OCI-LY7 (cell line): Measurements from ENCODE around the gene FMNL1. TPM values are rescaled to one million over a fixed set of nuclear protein-coding genes. Genes with fewer than 3 reads are reported as not detected.

Source experiments
- BruUV-seq: library from RNA; stranded (reverse); fragments of 400-500 nt; replicated peaks from 2 replicates; lab custom pipeline; 2021; lab: Mats Ljungman, UMichigan
- CTCF ChIA-PET: fragments of 300-600 bp; sonication (Branson Sonifier 250); formaldehyde crosslinking; loops from one replicate; lab custom pipeline; 2022; ENCODE audit warnings: antibody characterized with exemption; ENCODE audit not compliant: unreplicated experiment; lab: Charles Lee
- POLR2A ChIA-PET: fragments of 300-600 bp; sonication (Branson Sonifier 250); formaldehyde crosslinking; loops from one replicate; lab custom pipeline; 2022; ENCODE audit warnings: antibody characterized with exemption; lab: Charles Lee
- DNase-seq: peaks from one replicate; pipeline ENCODE4 v3.0.0-alpha.2; 2015; ENCODE audit warnings: low spot score
- H2AFZ ChIP-seq: fragments of 200-600 bp; sonication (generic), shearing (Covaris generic); 2 replicates; pipeline ENCODE4 v1.6.1; 2014; ENCODE audit warnings: mild to moderate bottlenecking, antibody characterized with exemption, low read length, moderate library complexity
- H3K27ac ChIP-seq: fragments of 200-600 bp; sonication (generic); 2 replicates; pipeline ENCODE4 v1.5.1; 2014; ENCODE audit warnings: mixed run types, low read depth, mild to moderate bottlenecking, moderate library complexity, low read length, inconsistent platforms; ENCODE audit not compliant: poor library complexity, severe bottlenecking
- H3K36me3 ChIP-seq: fragments of 200-600 bp; sonication (generic); 2 replicates; pipeline ENCODE4 v1.6.1; 2014; ENCODE audit warnings: mild to moderate bottlenecking, antibody characterized with exemption, low read length, moderate library complexity, mixed read lengths; ENCODE audit not compliant: insufficient read depth
- H3K4me1 ChIP-seq: fragments of 200-600 bp; sonication (generic); 2 replicates; pipeline ENCODE4 v1.5.1; 2014; ENCODE audit warnings: mild to moderate bottlenecking, low read length; ENCODE audit not compliant: insufficient read depth, poor library complexity, severe bottlenecking
- H3K4me2 ChIP-seq: fragments of 200-600 bp; sonication (generic); 2 replicates; pipeline ENCODE4 v1.6.1; 2014; ENCODE audit warnings: mild to moderate bottlenecking, low read length
- H3K4me3 ChIP-seq: fragments of 200-600 bp; sonication (generic); 2 replicates; pipeline ENCODE4 v1.5.1; 2014; ENCODE audit warnings: mild to moderate bottlenecking, low read depth, low read length; ENCODE audit not compliant: poor library complexity, severe bottlenecking
- H3K79me2 ChIP-seq: fragments of 200-600 bp; sonication (generic); 2 replicates; pipeline ENCODE4 v1.6.1; 2016; ENCODE audit warnings: low read depth, mild to moderate bottlenecking, low read length, moderate library complexity, mixed read lengths; ENCODE audit not compliant: insufficient read depth
- H3K9me2 ChIP-seq: fragments of 200-600 bp; sonication (generic); 2 replicates; pipeline ENCODE4 v1.6.1; 2016; ENCODE audit warnings: mild to moderate bottlenecking, low read length, mixed read lengths; ENCODE audit not compliant: insufficient read depth
- H3K9me3 ChIP-seq: fragments of 200-600 bp; sonication (generic); 2 replicates; pipeline ENCODE4 v1.6.1; 2014; ENCODE audit warnings: mild to moderate bottlenecking, mixed run types, low read length, mixed read lengths
- H4K20me1 ChIP-seq: fragments of 200-600 bp; sonication (generic); 2 replicates; pipeline ENCODE4 v1.6.1; 2014; ENCODE audit warnings: mild to moderate bottlenecking, antibody characterized with exemption, low read length, moderate library complexity, mixed read lengths; ENCODE audit not compliant: insufficient read depth
- EZH2phosphoT487 ChIP-seq: fragments of 200-600 bp; sonication (generic); IDR thresholded peaks from 2 replicates; pipeline ENCODE4 v1.6.1; 2018; ENCODE audit warnings: low read depth, borderline replicate concordance, mild to moderate bottlenecking, mixed run types, antibody characterized with exemption, low read length, moderate library complexity, mixed read lengths
- intact Hi-C: fragments of 100-400 bp; cut with micrococcal nuclease; formaldehyde crosslinking; loops from one replicate; pipeline ENCODE4 v1.10.0; 2022; ENCODE audit not compliant: unreplicated experiment
- total RNA-seq, 2 experiments: library from RNA; depleted of rRNA in 1 of 2; stranded (reverse); fragments of >200 nt in 1 of 2; shearing (Covaris generic) in 1 of 2; gene quantifications; 2 replicates each; pipeline ENCODE4 v1.2.3, GENCODE V29; 2014 to 2022
- TF ChIP-seq, protein P1 (sequence below): fragments of 200-600 bp; sonication (generic); conservative IDR thresholded peaks from 2 replicates; pipeline ENCODE4 v1.5.1; 2014; ENCODE audit warnings: mild to moderate bottlenecking, antibody characterized with exemption, low read length, moderate library complexity, mixed read lengths

The FMNL1 gene
- total RNA-seq, 2 experiments from 2014 or later: 55.1 to 133 TPM

DNA sequence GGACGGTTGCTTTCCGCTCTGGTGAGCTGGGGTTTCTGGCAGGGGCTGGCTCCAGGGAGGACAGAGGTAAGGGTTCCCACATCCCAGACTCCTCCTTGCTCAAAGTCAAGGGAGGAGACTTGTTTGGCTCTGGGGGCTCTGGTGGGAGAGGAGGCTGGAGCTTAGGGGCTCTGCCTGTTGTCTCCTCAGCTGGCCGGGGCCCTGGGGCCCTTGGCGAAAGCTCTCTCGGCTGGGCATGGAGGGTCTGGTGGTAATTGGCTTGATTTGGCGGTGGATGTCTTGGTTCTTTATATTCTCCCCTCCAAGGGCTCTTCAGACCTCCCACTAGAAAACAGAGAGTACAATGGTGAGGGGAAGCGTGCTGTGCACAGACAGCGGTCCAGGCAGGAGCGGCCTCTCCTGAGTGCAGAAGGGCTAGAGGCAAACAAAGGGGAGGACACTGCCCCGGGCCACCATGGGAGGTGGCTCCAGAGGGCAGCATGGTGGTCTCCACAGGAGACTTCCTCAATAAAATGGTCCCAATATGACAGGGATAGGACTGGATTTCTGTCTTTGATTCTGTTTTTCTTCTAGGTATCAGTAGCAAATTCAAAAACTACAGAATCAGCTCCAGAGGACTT, 45.9 kb downstream of the FMNL1 start:
- ChIA-PET CTCF (no interaction called here), POLR2A (no interaction called here)
- Histone ChIP-seq H2AFZ (no peak overlapping the region), H3K79me2 (no peaks in the 10 kb centered on the region), H3K27ac (no peak overlapping the region), H3K4me2 (no peak overlapping the region), H4K20me1 (no peaks in the 10 kb centered on the region), H3K4me3 (no peak overlapping the region), H3K9me2 (no peaks in the 10 kb centered on the region), H3K36me3 (peaks cover 67% of the 10 kb centered on the region), H3K9me3 (no peaks in the 10 kb centered on the region), H3K4me1 (peaks cover 1% of the 10 kb centered on the region)
- no peak for TF ChIP-seq EZH2phosphoT487
- TF ChIP-seq, protein P1, sequence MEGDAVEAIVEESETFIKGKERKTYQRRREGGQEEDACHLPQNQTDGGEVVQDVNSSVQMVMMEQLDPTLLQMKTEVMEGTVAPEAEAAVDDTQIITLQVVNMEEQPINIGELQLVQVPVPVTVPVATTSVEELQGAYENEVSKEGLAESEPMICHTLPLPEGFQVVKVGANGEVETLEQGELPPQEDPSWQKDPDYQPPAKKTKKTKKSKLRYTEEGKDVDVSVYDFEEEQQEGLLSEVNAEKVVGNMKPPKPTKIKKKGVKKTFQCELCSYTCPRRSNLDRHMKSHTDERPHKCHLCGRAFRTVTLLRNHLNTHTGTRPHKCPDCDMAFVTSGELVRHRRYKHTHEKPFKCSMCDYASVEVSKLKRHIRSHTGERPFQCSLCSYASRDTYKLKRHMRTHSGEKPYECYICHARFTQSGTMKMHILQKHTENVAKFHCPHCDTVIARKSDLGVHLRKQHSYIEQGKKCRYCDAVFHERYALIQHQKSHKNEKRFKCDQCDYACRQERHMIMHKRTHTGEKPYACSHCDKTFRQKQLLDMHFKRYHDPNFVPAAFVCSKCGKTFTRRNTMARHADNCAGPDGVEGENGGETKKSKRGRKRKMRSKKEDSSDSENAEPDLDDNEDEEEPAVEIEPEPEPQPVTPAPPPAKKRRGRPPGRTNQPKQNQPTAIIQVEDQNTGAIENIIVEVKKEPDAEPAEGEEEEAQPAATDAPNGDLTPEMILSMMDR: no peak
- DNase-seq: no peak
- intact Hi-C loops: no loop called here
- no TSS peak for BruUV-seq

DNA sequence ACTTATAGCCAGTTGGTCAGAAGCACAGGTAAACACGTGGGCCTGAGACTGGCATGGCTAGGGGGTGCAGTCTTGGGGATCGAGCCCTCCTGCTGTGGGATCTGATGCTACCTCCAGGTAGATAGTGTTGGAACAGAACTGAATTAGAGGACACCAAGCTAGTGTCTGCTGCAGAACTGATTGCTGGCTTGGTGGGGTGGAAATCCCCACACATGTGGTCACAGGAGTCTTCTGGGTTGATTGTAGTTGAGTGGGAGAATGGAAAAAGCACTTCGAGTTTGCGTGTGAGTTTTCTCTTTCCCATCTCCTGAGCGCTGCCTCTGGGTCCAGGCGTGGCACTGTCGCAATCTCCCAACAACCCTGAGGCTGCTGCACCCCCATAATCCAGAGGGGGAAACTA, 48.2 kb downstream of the FMNL1 start:
- DNase-seq: no peak
- Histone ChIP-seq H3K9me3 (no peaks in the 10 kb centered on the region), H3K4me2 (no peak overlapping the region), H4K20me1 (no peaks in the 10 kb centered on the region), H3K9me2 (no peaks in the 10 kb centered on the region), H3K79me2 (no peaks in the 10 kb centered on the region), H3K4me1 (no peaks in the 10 kb centered on the region), H3K4me3 (no peak overlapping the region), H2AFZ (no peak overlapping the region), H3K27ac (no peak overlapping the region), H3K36me3 (peaks cover 64% of the 10 kb centered on the region)
- BruUV-seq: no TSS peak
- CTCF ChIA-PET: no interaction called here
- intact Hi-C loops: no loop called here
- no peak for TF ChIP-seq EZH2phosphoT487
- TF ChIP-seq, protein P1: no peak
- POLR2A ChIA-PET: no interaction called here

DNA sequence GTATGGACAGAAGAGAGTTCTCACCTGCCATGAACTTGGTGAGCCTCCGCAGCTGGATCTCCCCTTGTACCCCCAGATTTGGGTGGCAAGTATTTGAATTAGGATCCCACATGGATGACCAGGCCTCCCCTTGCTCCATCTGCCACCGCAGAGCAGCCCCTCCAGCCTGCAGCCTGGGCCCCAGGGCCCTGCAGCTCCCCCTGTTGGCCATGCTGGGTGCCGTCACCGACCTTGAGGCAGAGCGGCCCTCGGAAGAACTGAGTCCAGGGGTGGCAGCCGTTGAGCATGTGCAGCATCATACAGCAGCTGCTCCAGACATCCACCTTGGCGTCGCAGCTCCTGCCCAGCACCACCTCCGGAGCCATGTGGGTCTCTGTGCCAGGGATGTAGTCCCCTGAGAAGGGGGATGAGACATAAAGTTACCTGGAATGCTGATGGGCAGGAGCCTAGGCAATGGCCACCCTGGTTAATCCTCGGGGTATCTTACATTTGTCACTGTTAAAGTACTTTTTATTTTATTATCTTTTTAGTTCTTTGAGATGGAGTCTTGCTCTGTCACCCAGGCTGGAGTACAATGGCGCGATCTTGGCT, 49.2 kb downstream of the FMNL1 start:
- BruUV-seq: no TSS peak

More for the DNA sequence above, 49.2 kb downstream of the FMNL1 start:
- intact Hi-C loops: no loop called here
- no peaks in the 10 kb centered on the region for H3K79me2 ChIP-seq
- DNase-seq: peak; percentile 46
- POLR2A ChIA-PET: no interaction called here
- CTCF ChIA-PET: no interaction called here
- peaks cover 61% of the 10 kb centered on the region for H3K36me3 ChIP-seq
- H3K27ac ChIP-seq: no peak overlapping the region
- TF ChIP-seq EZH2phosphoT487: no peak
- TF ChIP-seq, protein P1: peak; percentile 84
- H3K4me2 ChIP-seq: no peak overlapping the region
- H3K4me1 ChIP-seq: no peaks in the 10 kb centered on the region
- H3K4me3 ChIP-seq: no peak overlapping the region
- no peaks in the 10 kb centered on the region for H3K9me3 ChIP-seq
- H2AFZ ChIP-seq: no peak overlapping the region
- H4K20me1 ChIP-seq: no peaks in the 10 kb centered on the region
- no peaks in the 10 kb centered on the region for H3K9me2 ChIP-seq
